IPS DF 6.9 (cell line): Measurements from ENCODE around the gene SCAF1.

Experiments used
- DNase-seq: peaks from one replicate; pipeline ENCODE4 v3.0.0-alpha.2; 2013; ENCODE audit warnings: low read depth, low spot score
- H3K27ac ChIP-seq: one replicate; pipeline ENCODE4 v1.5.1; 2013; ENCODE audit warnings: low read length, control low read depth
- H3K27me3 ChIP-seq: 2 replicates; pipeline ENCODE4 v1.6.1; 2013; ENCODE audit warnings: mild to moderate bottlenecking, low read length; ENCODE audit not compliant: control insufficient read depth, insufficient read depth
- H3K36me3 ChIP-seq: 2 replicates; pipeline ENCODE4 v1.6.1; 2013; ENCODE audit warnings: low read length; ENCODE audit not compliant: control insufficient read depth, insufficient read depth
- H3K4me1 ChIP-seq: 2 replicates; pipeline ENCODE4 v1.6.1; 2013; ENCODE audit warnings: low read length; ENCODE audit not compliant: control insufficient read depth, insufficient read depth
- H3K4me3 ChIP-seq: 2 replicates; pipeline ENCODE4 v1.5.1; 2013; ENCODE audit warnings: mild to moderate bottlenecking, low read length
- H3K9me3 ChIP-seq: 2 replicates; pipeline ENCODE4 v1.6.1; 2013; ENCODE audit warnings: low read length, inconsistent platforms; ENCODE audit not compliant: control insufficient read depth, insufficient read depth
- WGBS: extraction: QIAGEN DNeasy Blood & Tissue Kit; methylation state at CpG from one replicate; pipeline ENCODE4 v1.1.7; 2013; ENCODE audit warnings: mixed read lengths, missing lambda C conversion rate; ENCODE audit not compliant: insufficient read length, insufficient coverage; 5-methylcytosine and 5-hydroxymethylcytosine counted together

The SCAF1 gene

GRCh38 chr19:49669516-49669915 is 27.5 kb downstream of the SCAF1 start:
- no peaks in the 10 kb centered on the region for H3K9me3 ChIP-seq
- WGBS: no CpG with 5 or more reads among the region's 3 CpGs
- peaks cover 12% of the 10 kb centered on the region for H3K36me3 ChIP-seq
- H3K27ac ChIP-seq: no peak overlapping the region
- DNase-seq: no peak
- H3K4me3 ChIP-seq: no peak overlapping the region
- no peaks in the 10 kb centered on the region for H3K27me3 ChIP-seq
- peaks cover 2% of the 10 kb centered on the region; the same call in 1 of the 2 replicates for H3K4me1 ChIP-seq

- Histone ChIP-seq H3K4me3 (no peak overlapping the region), H3K4me1 (peaks cover 2% of the 10 kb centered on the region; the same call in 1 of the 2 replicates), H3K27ac (no peak overlapping the region), H3K27me3 (no peaks in the 10 kb centered on the region), H3K9me3 (no peaks in the 10 kb centered on the region), H3K36me3 (peaks cover 12% of the 10 kb centered on the region)
- no peak for DNase-seq
- no CpG with 5 or more reads among the region's 28 CpGs for WGBS
Measured at GRCh38 chr19:49672131-49672919, 30.3 kb downstream of the SCAF1 start.

- H3K4me3 ChIP-seq: peak overlapping the region; percentile 69; the same call in 1 of the 2 replicates
- H3K9me3 ChIP-seq: no peaks in the 10 kb centered on the region
- H3K27ac ChIP-seq: peak overlapping the region; percentile 61
- no peaks in the 10 kb centered on the region for H3K27me3 ChIP-seq
- H3K36me3 ChIP-seq: peaks cover 3% of the 10 kb centered on the region; the same call in 1 of the 2 replicates
- H3K4me1 ChIP-seq: peaks cover 8% of the 10 kb centered on the region
- DNase-seq: no peak
- WGBS: no CpG with 5 or more reads among the region's 27 CpGs
Measured at GRCh38 chr19:49676136-49676783, 34.3 kb downstream of the SCAF1 start.

- H3K27ac ChIP-seq: no peak overlapping the region
- peak overlapping the region; percentile 95; the same call in 1 of the 2 replicates for H3K4me3 ChIP-seq
- peak; percentile 100 for DNase-seq
- H3K36me3 ChIP-seq: peaks cover 5% of the 10 kb centered on the region; the same call in 1 of the 2 replicates
- H3K4me1 ChIP-seq: peaks cover 6% of the 10 kb centered on the region; the same call in 1 of the 2 replicates
- WGBS: no CpG with 5 or more reads among the region's 34 CpGs
- H3K27me3 ChIP-seq: no peaks in the 10 kb centered on the region
- no peaks in the 10 kb centered on the region for H3K9me3 ChIP-seq
Measured at GRCh38 chr19:49676784-49677230, 34.8 kb downstream of the SCAF1 start.

- Histone ChIP-seq H3K27me3 (no peaks in the 10 kb centered on the region), H3K9me3 (no peaks in the 10 kb centered on the region), H3K4me1 (peaks cover 6% of the 10 kb centered on the region; the same call in 1 of the 2 replicates), H3K36me3 (peaks cover 10% of the 10 kb centered on the region; the same call in 1 of the 2 replicates), H3K27ac (peak within 1 kb of the TSS; percentile 61), H3K4me3 (peak within 1 kb of the TSS; percentile 95)
- WGBS: no CpG with 5 or more reads among the region's 57 CpGs
- no peak for DNase-seq
Measured at GRCh38 chr19:49677231-49677900, 35.4 kb downstream of the SCAF1 start, which contains the start of gene PRMT1. PRMT1 (plus strand) TSS chr19:49677271; CDS start chr19:49677281, 10 bp downstream.

- WGBS: no CpG with 5 or more reads among the region's 21 CpGs
- Histone ChIP-seq H3K9me3 (no peaks in the 10 kb centered on the region), H3K4me1 (peaks cover 6% of the 10 kb centered on the region; the same call in 1 of the 2 replicates), H3K36me3 (peaks cover 13% of the 10 kb centered on the region; the same call in 1 of the 2 replicates), H3K27me3 (no peaks in the 10 kb centered on the region), H3K27ac (no peak overlapping the region), H3K4me3 (peak overlapping the region; percentile 95)
- no peak for DNase-seq
Measured at GRCh38 chr19:49677901-49678674, 36.1 kb downstream of the SCAF1 start.

GRCh38 chr19:49678985-49679770 is 37.2 kb downstream of the SCAF1 start:
- no peaks in the 10 kb centered on the region for H3K9me3 ChIP-seq
- H3K4me1 ChIP-seq: peaks cover 6% of the 10 kb centered on the region; the same call in 1 of the 2 replicates
- DNase-seq: no peak
- no CpG with 5 or more reads among the region's 12 CpGs for WGBS
- H3K4me3 ChIP-seq: no peak overlapping the region
- H3K27ac ChIP-seq: no peak overlapping the region
- H3K27me3 ChIP-seq: no peaks in the 10 kb centered on the region
- peaks cover 19% of the 10 kb centered on the region for H3K36me3 ChIP-seq

- Histone ChIP-seq H3K27me3 (no peaks in the 10 kb centered on the region), H3K9me3 (no peaks in the 10 kb centered on the region), H3K27ac (no peak overlapping the region), H3K4me1 (peaks cover 6% of the 10 kb centered on the region; the same call in 1 of the 2 replicates), H3K4me3 (no peak overlapping the region), H3K36me3 (peaks cover 25% of the 10 kb centered on the region)
- no CpG with 5 or more reads among the region's 10 CpGs for WGBS
- DNase-seq: no peak
Measured at GRCh38 chr19:49679771-49680413, 37.9 kb downstream of the SCAF1 start.
